Eye (tissue), 1 donor: ENCODE results near the gene MGAT3.
"Not testable (repeated sequence)": the region's sequence is repeated elsewhere in the genome, so short reads cannot be mapped to it uniquely, and the experiment has no call there.

Experiments used
- DNase-seq: peaks from one replicate; pipeline ENCODE4 v3.0.0-alpha.2; 2015

The MGAT3 gene

GRCh38 chr22:39518996-39519680 is 62.3 kb downstream of the MGAT3 start:
- no peak for DNase-seq

- no peak for DNase-seq
Measured at GRCh38 chr22:39519681-39520225, 62.9 kb downstream of the MGAT3 start.

GRCh38 chr22:39520226-39521105 is 63.7 kb downstream of the MGAT3 start, which contains the start of gene ATF4:
TSS of gene ATF4 (plus strand) at chr22:39520562. CDS start at chr22:39521446, 884 bp downstream.
- peak; percentile 100 for DNase-seq

GRCh38 chr22:39521106-39521885 is 64.5 kb downstream of the MGAT3 start:
- DNase-seq: not testable (repeated sequence)

- DNase-seq: not testable (repeated sequence)
Measured at GRCh38 chr22:39522091-39522490, 65.3 kb downstream of the MGAT3 start.

GRCh38 chr22:39522567-39523300 is 65.9 kb downstream of the MGAT3 start:
- DNase-seq: no peak

- no peak for DNase-seq
Measured at GRCh38 chr22:39524089-39524752, 67.4 kb downstream of the MGAT3 start.

GRCh38 chr22:39524753-39525657 is 68.2 kb downstream of the MGAT3 start:
- DNase-seq: no peak

- DNase-seq: no peak
Measured at GRCh38 chr22:39525658-39525975, 68.8 kb downstream of the MGAT3 start.

- no peak for DNase-seq
Measured at GRCh38 chr22:39526736-39527171, 69.9 kb downstream of the MGAT3 start.

- no peak for DNase-seq
Measured at GRCh38 chr22:39527481-39527961, 70.7 kb downstream of the MGAT3 start.

GRCh38 chr22:39528080-39528661 is 71.4 kb downstream of the MGAT3 start:
- DNase-seq: peak; percentile 72

- DNase-seq: peak; percentile 96
Measured at GRCh38 chr22:39528681-39529486, 72.1 kb downstream of the MGAT3 start.

GRCh38 chr22:39529487-39529851 is 72.7 kb downstream of the MGAT3 start:
- DNase-seq: no peak

GRCh38 chr22:39530116-39530515 is 73.3 kb downstream of the MGAT3 start:
- no peak for DNase-seq

GRCh38 chr22:39530692-39531331 is 74.0 kb downstream of the MGAT3 start:
- DNase-seq: no peak

GRCh38 chr22:39532215-39533073 is 75.6 kb downstream of the MGAT3 start, which contains the start of gene RPS19BP1:
TSS of gene RPS19BP1 (minus strand) at chr22:39532748. CDS start at chr22:39532738, 10 bp downstream.
- peak; percentile 100 for DNase-seq
